SK-N-SH treated with all-trans-retinoic acid at 6 μM for 48 hours (cell line): Measurements from ENCODE around the gene CFAP61.

Source experiments
- ATAC-seq: fragments of 200-7000 bp; cut with Tn5 transposase; 3 replicates; pipeline ENCODE4 v1.9.1; 2020; ENCODE audit warnings: mild to moderate bottlenecking, moderate library complexity
- ARNTL ChIP-seq: fragments of 450-650 bp; formaldehyde crosslinking; IDR thresholded peaks from 2 replicates; pipeline ENCODE4 v1.5.0; 2020; ENCODE audit warnings: low read depth, mild to moderate bottlenecking, moderate library complexity, borderline replicate concordance
- BACH2 ChIP-seq: fragments of 250-450 bp; sonication (Bioruptor Pico); IDR thresholded peaks from 2 replicates; pipeline ENCODE4 v1.9.0; 2021; ENCODE audit warnings: mild to moderate bottlenecking, borderline replicate concordance
- CSDC2 ChIP-seq: fragments of 250-450 bp; sonication (Bioruptor Pico); IDR thresholded peaks from 2 replicates; pipeline ENCODE4 v1.5.0; 2020; ENCODE audit warnings: mild to moderate bottlenecking, moderate library complexity
- ESRRG ChIP-seq: fragments of 250-450 bp; sonication (Bioruptor Pico); IDR thresholded peaks from 2 replicates; pipeline ENCODE4 v1.6.1; 2021; ENCODE audit warnings: mild to moderate bottlenecking
- GLIS3 ChIP-seq: fragments of 250-450 bp; sonication (Bioruptor Pico); IDR thresholded peaks from 2 replicates; pipeline ENCODE4 v1.5.0; 2020; ENCODE audit warnings: mild to moderate bottlenecking, moderate library complexity
- ISL1 ChIP-seq: fragments of 250-450 bp; sonication (Bioruptor Pico); IDR thresholded peaks from 2 replicates; pipeline ENCODE4 v2.1.2; 2022; ENCODE audit warnings: mild to moderate bottlenecking, moderate library complexity
- OSR1 ChIP-seq: fragments of 250-450 bp; sonication (Bioruptor Pico); IDR thresholded peaks from 2 replicates; pipeline ENCODE4 v1.8.0; 2022; ENCODE audit warnings: moderate library complexity, mild to moderate bottlenecking, inconsistent platforms
- PPARA ChIP-seq: fragments of 250-450 bp; sonication (Bioruptor Pico); IDR thresholded peaks from 2 replicates; pipeline ENCODE4 v1.5.0; 2020; ENCODE audit warnings: mild to moderate bottlenecking, borderline replicate concordance
- SNAI2 ChIP-seq: fragments of 250-450 bp; sonication (Bioruptor Pico); IDR thresholded peaks from 2 replicates; pipeline ENCODE4 v1.5.0; 2020; ENCODE audit warnings: mild to moderate bottlenecking, moderate library complexity
- TCF4 ChIP-seq: fragments of 250-450 bp; sonication (Bioruptor Pico); IDR thresholded peaks from 2 replicates; pipeline ENCODE4 v1.8.0; 2021; ENCODE audit warnings: mild to moderate bottlenecking, moderate library complexity, borderline replicate concordance
- TOX ChIP-seq: fragments of 250-450 bp; sonication (Bioruptor Pico); IDR thresholded peaks from 2 replicates; pipeline ENCODE4 v1.8.0; 2021; ENCODE audit warnings: mild to moderate bottlenecking, moderate library complexity, borderline replicate concordance
- ZC3H10 ChIP-seq: fragments of 250-450 bp; sonication (Bioruptor Pico); IDR thresholded peaks from 2 replicates; pipeline ENCODE4 v1.5.1; 2021; ENCODE audit warnings: mild to moderate bottlenecking, moderate library complexity
- ZFP3 ChIP-seq: fragments of 250-450 bp; sonication (Bioruptor Pico); IDR thresholded peaks from 2 replicates; pipeline ENCODE4 v1.5.0; 2020; ENCODE audit warnings: mild to moderate bottlenecking, moderate library complexity
- ZFP30 ChIP-seq: fragments of 450-650 bp; formaldehyde crosslinking; IDR thresholded peaks from 2 replicates; pipeline ENCODE4 v1.5.0; 2022; ENCODE audit warnings: mild to moderate bottlenecking, moderate library complexity
- ZNF565 ChIP-seq: fragments of 450-650 bp; formaldehyde crosslinking; conservative IDR thresholded peaks from 2 replicates; pipeline ENCODE4 v1.5.0; 2020; ENCODE audit warnings: low read depth, mild to moderate bottlenecking, moderate library complexity
- ZNF70 ChIP-seq: fragments of 450-650 bp; formaldehyde crosslinking; IDR thresholded peaks from 2 replicates; pipeline ENCODE4 v1.5.0; 2020; ENCODE audit warnings: mild to moderate bottlenecking, moderate library complexity
- ZNF8 ChIP-seq: fragments of 450-650 bp; formaldehyde crosslinking; IDR thresholded peaks from 2 replicates; pipeline ENCODE4 v1.5.0; 2020; ENCODE audit warnings: mild to moderate bottlenecking, moderate library complexity
- TF ChIP-seq, protein P1 (sequence below): fragments of 250-450 bp; sonication (Bioruptor Pico); IDR thresholded peaks from 2 replicates; pipeline ENCODE4 v1.5.1; 2020; ENCODE audit warnings: low read depth, mild to moderate bottlenecking, moderate library complexity
- TF ChIP-seq, protein P2 (sequence below): fragments of 250-450 bp; sonication (Bioruptor Pico); IDR thresholded peaks from 2 replicates; pipeline ENCODE4 v1.8.0; 2020; ENCODE audit warnings: mild to moderate bottlenecking, moderate library complexity, borderline replicate concordance
- TF ChIP-seq, protein P3 (sequence below): fragments of 250-450 bp; sonication (Bioruptor Pico); IDR thresholded peaks from 2 replicates; pipeline ENCODE4 v1.5.0; 2020; ENCODE audit warnings: mild to moderate bottlenecking, moderate library complexity
- TF ChIP-seq, protein P4 (sequence below): fragments of 250-450 bp; sonication (Bioruptor Pico); IDR thresholded peaks from 2 replicates; pipeline ENCODE4 v1.5.1; 2021; ENCODE audit warnings: mild to moderate bottlenecking, moderate library complexity
- TF ChIP-seq, protein P5 (sequence below): fragments of 250-450 bp; sonication (Bioruptor Pico); IDR thresholded peaks from 2 replicates; pipeline ENCODE4 v1.8.0; 2021; ENCODE audit warnings: low read depth, mild to moderate bottlenecking, moderate library complexity, borderline replicate concordance

Gene CFAP61

DNA sequence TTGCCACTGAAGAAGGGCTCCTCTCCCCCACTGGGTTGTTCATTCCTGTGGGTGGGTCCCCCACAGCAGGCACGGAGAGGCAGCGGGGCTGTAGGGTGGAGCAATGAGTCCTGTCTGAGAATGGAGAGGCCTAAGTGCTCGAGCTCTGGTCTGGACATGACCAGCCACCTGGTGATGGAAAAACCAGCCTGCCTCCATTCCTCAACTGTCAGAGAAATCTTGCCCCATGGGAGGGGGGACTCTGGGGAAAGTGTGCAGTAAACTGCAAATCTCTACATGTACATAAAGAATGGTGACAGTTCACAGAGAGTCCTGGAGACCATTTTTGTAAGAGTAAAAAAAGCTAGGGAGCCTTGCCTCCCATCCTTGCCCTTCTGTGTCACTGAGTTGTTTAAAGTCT is 349.7 kb downstream of the CFAP61 start:
- no peak for ATAC-seq
- no peak for TF ChIP-seq CSDC2 (CRISPR knock-in tag)
- TF ChIP-seq, protein P1, sequence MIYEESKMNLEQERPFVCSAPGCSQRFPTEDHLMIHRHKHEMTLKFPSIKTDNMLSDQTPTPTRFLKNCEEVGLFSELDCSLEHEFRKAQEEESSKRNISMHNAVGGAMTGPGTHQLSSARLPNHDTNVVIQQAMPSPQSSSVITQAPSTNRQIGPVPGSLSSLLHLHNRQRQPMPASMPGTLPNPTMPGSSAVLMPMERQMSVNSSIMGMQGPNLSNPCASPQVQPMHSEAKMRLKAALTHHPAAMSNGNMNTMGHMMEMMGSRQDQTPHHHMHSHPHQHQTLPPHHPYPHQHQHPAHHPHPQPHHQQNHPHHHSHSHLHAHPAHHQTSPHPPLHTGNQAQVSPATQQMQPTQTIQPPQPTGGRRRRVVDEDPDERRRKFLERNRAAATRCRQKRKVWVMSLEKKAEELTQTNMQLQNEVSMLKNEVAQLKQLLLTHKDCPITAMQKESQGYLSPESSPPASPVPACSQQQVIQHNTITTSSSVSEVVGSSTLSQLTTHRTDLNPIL (CRISPR knock-in tag) = no peak
- TF ChIP-seq ZNF70 (CRISPR knock-in tag) = no peak

DNA sequence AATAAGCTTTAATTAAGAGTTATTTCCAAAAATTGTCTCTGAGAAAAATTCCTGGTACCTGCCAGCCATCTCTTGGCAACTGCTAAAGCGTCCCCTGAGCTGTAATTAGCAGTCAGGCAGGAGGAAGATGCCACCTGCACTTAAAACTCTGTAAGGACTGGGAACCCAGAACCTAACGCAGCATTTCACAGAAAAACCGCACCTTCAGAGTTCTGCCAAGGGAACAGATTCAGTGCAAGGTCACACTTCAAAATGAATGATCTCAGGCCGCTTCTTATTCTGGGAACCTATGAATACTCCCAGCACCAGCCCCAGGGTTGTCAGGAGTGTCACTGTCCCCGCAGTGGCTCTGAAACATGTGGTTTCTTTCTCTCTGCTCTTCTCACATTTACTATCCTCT is 352.3 kb downstream of the CFAP61 start:
- no peak for TF ChIP-seq TOX (CRISPR knock-in tag)
- TF ChIP-seq ESRRG (CRISPR knock-in tag) = no peak
- TF ChIP-seq OSR1 (CRISPR knock-in tag) = no peak
- TF ChIP-seq ARNTL (CRISPR knock-in tag) = no peak
- TF ChIP-seq TCF4 (CRISPR knock-in tag) = no peak
- TF ChIP-seq, protein P2, sequence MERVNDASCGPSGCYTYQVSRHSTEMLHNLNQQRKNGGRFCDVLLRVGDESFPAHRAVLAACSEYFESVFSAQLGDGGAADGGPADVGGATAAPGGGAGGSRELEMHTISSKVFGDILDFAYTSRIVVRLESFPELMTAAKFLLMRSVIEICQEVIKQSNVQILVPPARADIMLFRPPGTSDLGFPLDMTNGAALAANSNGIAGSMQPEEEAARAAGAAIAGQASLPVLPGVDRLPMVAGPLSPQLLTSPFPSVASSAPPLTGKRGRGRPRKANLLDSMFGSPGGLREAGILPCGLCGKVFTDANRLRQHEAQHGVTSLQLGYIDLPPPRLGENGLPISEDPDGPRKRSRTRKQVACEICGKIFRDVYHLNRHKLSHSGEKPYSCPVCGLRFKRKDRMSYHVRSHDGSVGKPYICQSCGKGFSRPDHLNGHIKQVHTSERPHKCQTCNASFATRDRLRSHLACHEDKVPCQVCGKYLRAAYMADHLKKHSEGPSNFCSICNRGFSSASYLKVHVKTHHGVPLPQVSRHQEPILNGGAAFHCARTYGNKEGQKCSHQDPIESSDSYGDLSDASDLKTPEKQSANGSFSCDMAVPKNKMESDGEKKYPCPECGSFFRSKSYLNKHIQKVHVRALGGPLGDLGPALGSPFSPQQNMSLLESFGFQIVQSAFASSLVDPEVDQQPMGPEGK (CRISPR knock-in tag) = no peak
- TF ChIP-seq, protein P3, sequence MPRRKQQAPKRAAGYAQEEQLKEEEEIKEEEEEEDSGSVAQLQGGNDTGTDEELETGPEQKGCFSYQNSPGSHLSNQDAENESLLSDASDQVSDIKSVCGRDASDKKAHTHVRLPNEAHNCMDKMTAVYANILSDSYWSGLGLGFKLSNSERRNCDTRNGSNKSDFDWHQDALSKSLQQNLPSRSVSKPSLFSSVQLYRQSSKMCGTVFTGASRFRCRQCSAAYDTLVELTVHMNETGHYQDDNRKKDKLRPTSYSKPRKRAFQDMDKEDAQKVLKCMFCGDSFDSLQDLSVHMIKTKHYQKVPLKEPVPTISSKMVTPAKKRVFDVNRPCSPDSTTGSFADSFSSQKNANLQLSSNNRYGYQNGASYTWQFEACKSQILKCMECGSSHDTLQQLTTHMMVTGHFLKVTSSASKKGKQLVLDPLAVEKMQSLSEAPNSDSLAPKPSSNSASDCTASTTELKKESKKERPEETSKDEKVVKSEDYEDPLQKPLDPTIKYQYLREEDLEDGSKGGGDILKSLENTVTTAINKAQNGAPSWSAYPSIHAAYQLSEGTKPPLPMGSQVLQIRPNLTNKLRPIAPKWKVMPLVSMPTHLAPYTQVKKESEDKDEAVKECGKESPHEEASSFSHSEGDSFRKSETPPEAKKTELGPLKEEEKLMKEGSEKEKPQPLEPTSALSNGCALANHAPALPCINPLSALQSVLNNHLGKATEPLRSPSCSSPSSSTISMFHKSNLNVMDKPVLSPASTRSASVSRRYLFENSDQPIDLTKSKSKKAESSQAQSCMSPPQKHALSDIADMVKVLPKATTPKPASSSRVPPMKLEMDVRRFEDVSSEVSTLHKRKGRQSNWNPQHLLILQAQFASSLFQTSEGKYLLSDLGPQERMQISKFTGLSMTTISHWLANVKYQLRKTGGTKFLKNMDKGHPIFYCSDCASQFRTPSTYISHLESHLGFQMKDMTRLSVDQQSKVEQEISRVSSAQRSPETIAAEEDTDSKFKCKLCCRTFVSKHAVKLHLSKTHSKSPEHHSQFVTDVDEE (CRISPR knock-in tag) = no peak
- no peak for TF ChIP-seq GLIS3 (CRISPR knock-in tag)
- no peak for TF ChIP-seq ZFP30 (CRISPR knock-in tag)
- TF ChIP-seq ZC3H10 = no peak
- TF ChIP-seq ZNF565 (CRISPR knock-in tag) = no peak
- TF ChIP-seq SNAI2 (CRISPR knock-in tag) = no peak
- TF ChIP-seq ZNF8 (CRISPR knock-in tag) = no peak
- TF ChIP-seq ISL1 (CRISPR knock-in tag) = no peak
- no peak for TF ChIP-seq ZFP3
- TF ChIP-seq ZNF70 (CRISPR knock-in tag) = no peak
- TF ChIP-seq CSDC2 (CRISPR knock-in tag) = no peak
- TF ChIP-seq, protein P1 (CRISPR knock-in tag) = no peak
- no peak for TF ChIP-seq BACH2
- no peak for TF ChIP-seq PPARA
- ATAC-seq = no peak

DNA sequence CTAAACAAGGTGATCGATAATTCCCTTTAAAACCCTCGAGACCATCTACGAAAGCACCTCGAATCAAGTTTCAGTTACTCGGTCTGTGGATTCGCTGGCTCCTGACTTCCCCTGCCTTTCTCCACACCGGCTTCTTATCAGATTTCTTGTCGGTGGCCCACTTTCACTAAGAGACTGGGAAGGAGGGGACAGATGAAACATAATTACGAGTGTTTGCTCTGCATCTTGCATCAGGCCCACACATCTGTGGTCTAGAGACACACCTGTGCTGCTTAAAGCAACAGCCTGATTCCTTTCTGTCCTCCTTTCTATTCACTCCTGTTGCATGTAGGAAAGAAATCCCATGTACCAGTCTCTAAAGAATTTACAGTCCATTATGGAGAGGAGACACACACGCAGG is 353.3 kb downstream of the CFAP61 start:
- no peak for ATAC-seq
- TF ChIP-seq OSR1 (CRISPR knock-in tag) (no peak), ZFP3 (no peak), TOX (CRISPR knock-in tag) (no peak)
- TF ChIP-seq, protein P4, sequence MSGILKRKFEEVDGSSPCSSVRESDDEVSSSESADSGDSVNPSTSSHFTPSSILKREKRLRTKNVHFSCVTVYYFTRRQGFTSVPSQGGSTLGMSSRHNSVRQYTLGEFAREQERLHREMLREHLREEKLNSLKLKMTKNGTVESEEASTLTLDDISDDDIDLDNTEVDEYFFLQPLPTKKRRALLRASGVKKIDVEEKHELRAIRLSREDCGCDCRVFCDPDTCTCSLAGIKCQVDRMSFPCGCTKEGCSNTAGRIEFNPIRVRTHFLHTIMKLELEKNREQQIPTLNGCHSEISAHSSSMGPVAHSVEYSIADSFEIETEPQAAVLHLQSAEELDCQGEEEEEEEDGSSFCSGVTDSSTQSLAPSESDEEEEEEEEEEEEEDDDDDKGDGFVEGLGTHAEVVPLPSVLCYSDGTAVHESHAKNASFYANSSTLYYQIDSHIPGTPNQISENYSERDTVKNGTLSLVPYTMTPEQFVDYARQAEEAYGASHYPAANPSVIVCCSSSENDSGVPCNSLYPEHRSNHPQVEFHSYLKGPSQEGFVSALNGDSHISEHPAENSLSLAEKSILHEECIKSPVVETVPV = no peak
- TF ChIP-seq, all 23 proteins: peak for 0

DNA sequence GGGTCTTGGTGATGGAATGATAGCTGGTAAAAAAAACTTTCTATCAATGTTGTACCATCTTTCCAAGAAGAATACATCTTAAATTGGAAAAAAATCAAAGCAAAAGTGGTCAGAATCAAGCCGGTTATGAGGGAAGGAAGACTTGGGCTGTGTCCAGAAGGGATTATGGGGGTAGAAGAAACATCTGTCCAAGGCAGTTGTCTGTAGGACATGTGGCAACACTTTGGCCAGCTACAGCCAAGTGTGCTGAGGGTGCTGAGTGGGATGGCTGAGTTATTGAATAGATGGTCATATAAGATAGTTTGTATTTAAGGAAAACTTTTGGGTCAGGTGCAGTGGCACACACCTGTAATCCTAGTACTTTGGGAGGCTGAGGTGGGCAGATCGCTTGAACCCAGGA is 354.0 kb downstream of the CFAP61 start:
- ATAC-seq = no peak
- TF ChIP-seq, protein P5, sequence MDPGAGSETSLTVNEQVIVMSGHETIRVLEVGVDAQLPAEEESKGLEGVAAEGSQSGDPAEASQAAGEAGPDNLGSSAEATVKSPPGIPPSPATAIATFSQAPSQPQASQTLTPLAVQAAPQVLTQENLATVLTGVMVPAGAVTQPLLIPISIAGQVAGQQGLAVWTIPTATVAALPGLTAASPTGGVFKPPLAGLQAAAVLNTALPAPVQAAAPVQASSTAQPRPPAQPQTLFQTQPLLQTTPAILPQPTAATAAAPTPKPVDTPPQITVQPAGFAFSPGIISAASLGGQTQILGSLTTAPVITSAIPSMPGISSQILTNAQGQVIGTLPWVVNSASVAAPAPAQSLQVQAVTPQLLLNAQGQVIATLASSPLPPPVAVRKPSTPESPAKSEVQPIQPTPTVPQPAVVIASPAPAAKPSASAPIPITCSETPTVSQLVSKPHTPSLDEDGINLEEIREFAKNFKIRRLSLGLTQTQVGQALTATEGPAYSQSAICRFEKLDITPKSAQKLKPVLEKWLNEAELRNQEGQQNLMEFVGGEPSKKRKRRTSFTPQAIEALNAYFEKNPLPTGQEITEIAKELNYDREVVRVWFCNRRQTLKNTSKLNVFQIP (CRISPR knock-in tag) = no peak
- TF ChIP-seq, all 23 proteins: peak for 0
